ENCODE results near the gene SLC8B1. TPM values are rescaled to one million over a fixed set of nuclear protein-coding genes. Genes with fewer than 3 reads are reported as not detected.

The SLC8B1 gene
- total RNA-seq, 3 donors from 2014 or later, result 40.8 to 65.3 (median 47.2) TPM

GRCh38 chr12:113271853-113272561 lies 62.9 kb downstream of the SLC8B1 start:
- TF ChIP-seq CTCF (IDR thresholded peaks at IDR 0.05), result no peak
- ATAC-seq (peak; percentile 52), DNase-seq (peak; percentile 55 to 64 (median 64))
- peaks cover 6% of the 10 kb centered on the region for H3K4me1 ChIP-seq (ENCODE audit: low read depth)
- no peak overlapping the region for H3K4me3 ChIP-seq
- peaks cover 4% of the 10 kb centered on the region for H3K36me3 ChIP-seq (ENCODE audit: low read depth)
- no peaks in the 10 kb centered on the region for H3K9me3 ChIP-seq
- intact Hi-C loops (cut with DNase I, micrococcal nuclease), result no loop called here

- H3K4me3 ChIP-seq, result no peak overlapping the region
- peaks cover 6% of the 10 kb centered on the region for H3K4me1 ChIP-seq (ENCODE audit: low read depth)
- no peak for ATAC-seq
- DNase-seq, result no peak
- H3K9me3 ChIP-seq, result no peaks in the 10 kb centered on the region
- TF ChIP-seq CTCF (IDR thresholded peaks at IDR 0.05), result no peak
- intact Hi-C loops (cut with DNase I, micrococcal nuclease), result no loop called here
- peaks cover 4% of the 10 kb centered on the region for H3K36me3 ChIP-seq (ENCODE audit: low read depth)
Observed at GRCh38 chr12:113271466-113271852, 63.5 kb downstream of the SLC8B1 start.

GRCh38 chr12:113270709-113271009 lies 64.2 kb downstream of the SLC8B1 start:
- peak; percentile 22 for ATAC-seq
- peaks cover 4% of the 10 kb centered on the region for H3K36me3 ChIP-seq (ENCODE audit: low read depth)
- H3K4me3 ChIP-seq, result no peak overlapping the region
- H3K9me3 ChIP-seq, result no peaks in the 10 kb centered on the region
- TF ChIP-seq CTCF (IDR thresholded peaks at IDR 0.05), result no peak
- intact Hi-C loops (cut with DNase I, micrococcal nuclease), result no loop called here
- DNase-seq, result peak in 2 of 3 donors; percentile 28 to 36
- peaks cover 6% of the 10 kb centered on the region for H3K4me1 ChIP-seq (ENCODE audit: low read depth)

- DNase-seq, result peak in 2 of 3 donors; percentile 21 to 40
- Histone ChIP-seq H3K4me1 (ENCODE audit: low read depth) (peaks cover 6% of the 10 kb centered on the region), H3K36me3 (ENCODE audit: low read depth) (peaks cover 4% of the 10 kb centered on the region), H3K9me3 (no peaks in the 10 kb centered on the region), H3K4me3 (no peak overlapping the region)
- ATAC-seq, result no peak
- intact Hi-C loops (cut with DNase I, micrococcal nuclease), result no loop called here
- TF ChIP-seq CTCF (IDR thresholded peaks at IDR 0.05), result no peak
Observed at GRCh38 chr12:113269257-113269943, 65.5 kb downstream of the SLC8B1 start.

- H3K4me3 ChIP-seq, result no peak overlapping the region
- peaks cover 4% of the 10 kb centered on the region for H3K36me3 ChIP-seq (ENCODE audit: low read depth)
- H3K9me3 ChIP-seq, result no peaks in the 10 kb centered on the region
- H3K4me1 ChIP-seq (ENCODE audit: low read depth), result peaks cover 6% of the 10 kb centered on the region
- intact Hi-C loops (cut with DNase I, micrococcal nuclease), result no loop called here
- DNase-seq (peak in 2 of 3 donors; percentile 29 to 47), ATAC-seq (no peak)
- TF ChIP-seq CTCF (IDR thresholded peaks at IDR 0.05), result no peak
Observed at GRCh38 chr12:113268621-113269020, 66.3 kb downstream of the SLC8B1 start.
